ENCODE measurements around the gene TRIM46. TPM values are rescaled to one million over a fixed set of nuclear protein-coding genes. Genes with fewer than 3 reads are reported as not detected.

The TRIM46 gene
- total and polyA plus RNA-seq, 2 of the 13 experiments (the other 11 are each of a cell fraction or from before 2014, with no cell fraction given): 0.04 to 0.09 TPM

DNA sequence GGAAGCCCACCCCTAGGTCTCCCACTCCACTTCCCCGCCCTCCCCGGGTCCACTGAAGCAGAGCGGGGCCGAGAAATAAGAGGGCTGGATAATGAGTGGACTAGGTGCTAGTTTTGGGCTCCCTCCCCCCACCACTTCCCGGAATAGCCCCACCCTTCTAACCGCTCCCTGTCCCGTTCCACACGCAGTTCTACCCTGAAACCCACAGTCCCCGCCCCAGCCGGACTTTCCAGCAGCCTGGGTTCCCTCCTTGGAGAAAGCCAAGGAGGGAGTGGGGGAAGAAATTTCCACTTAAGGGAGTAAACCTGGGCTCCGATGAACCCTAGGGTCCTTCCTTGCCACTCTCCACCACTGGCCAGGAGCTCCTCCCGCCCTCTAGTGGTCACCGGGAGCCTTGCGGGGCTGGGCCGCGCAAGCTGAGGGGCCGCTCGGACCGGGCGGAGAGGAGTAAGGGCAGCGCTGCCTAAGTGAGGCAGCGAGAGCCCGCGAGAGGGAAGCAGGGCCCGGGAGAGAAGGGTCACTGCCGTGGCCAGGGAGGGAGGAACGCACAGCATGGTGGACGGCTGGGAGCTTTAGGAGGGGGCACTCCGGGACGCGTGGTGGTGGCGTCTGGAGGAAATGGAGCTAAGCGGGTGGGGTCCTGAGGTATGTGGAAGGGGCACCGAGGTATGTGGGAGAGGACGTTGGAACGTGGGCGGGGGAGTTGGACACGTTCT, 19.8 kb downstream of the TRIM46 start (continued):
- TF ChIP-seq GABPB1 (CRISPR knock-in tag; IDR thresholded peaks at IDR 0.05): peak; percentile 58; the same call in 1 of the 2 replicates
- TF ChIP-seq THAP11 (CRISPR knock-in tag; IDR thresholded peaks at IDR 0.05): peak; percentile 63
- TF ChIP-seq NFATC3 (CRISPR knock-in tag; IDR thresholded peaks at IDR 0.05): no peak
- TF ChIP-seq ZNF616 (CRISPR knock-in tag; IDR thresholded peaks at IDR 0.05; ENCODE audit: low read depth): no peak
- 0 out of 2 replicates have a peak, but pooled peaks have one; percentile 59 for TF ChIP-seq MTF2 (CRISPR knock-in tag; IDR thresholded peaks at IDR 0.05; ENCODE audit: borderline replicate concordance)
- TF ChIP-seq TP53 (CRISPR knock-in tag; conservative IDR thresholded peaks at IDR 0.05): no peak
- TF ChIP-seq CENPX (CRISPR knock-in tag; IDR thresholded peaks at IDR 0.05): no peak
- 0 out of 2 replicates have a peak, but pooled peaks have one; percentile 13 for TF ChIP-seq GFI1 (CRISPR knock-in tag; IDR thresholded peaks at IDR 0.05; ENCODE audit: borderline replicate concordance)
- TF ChIP-seq ISX (CRISPR knock-in tag; conservative IDR thresholded peaks at IDR 0.05): no peak
- TF ChIP-seq, protein P1, sequence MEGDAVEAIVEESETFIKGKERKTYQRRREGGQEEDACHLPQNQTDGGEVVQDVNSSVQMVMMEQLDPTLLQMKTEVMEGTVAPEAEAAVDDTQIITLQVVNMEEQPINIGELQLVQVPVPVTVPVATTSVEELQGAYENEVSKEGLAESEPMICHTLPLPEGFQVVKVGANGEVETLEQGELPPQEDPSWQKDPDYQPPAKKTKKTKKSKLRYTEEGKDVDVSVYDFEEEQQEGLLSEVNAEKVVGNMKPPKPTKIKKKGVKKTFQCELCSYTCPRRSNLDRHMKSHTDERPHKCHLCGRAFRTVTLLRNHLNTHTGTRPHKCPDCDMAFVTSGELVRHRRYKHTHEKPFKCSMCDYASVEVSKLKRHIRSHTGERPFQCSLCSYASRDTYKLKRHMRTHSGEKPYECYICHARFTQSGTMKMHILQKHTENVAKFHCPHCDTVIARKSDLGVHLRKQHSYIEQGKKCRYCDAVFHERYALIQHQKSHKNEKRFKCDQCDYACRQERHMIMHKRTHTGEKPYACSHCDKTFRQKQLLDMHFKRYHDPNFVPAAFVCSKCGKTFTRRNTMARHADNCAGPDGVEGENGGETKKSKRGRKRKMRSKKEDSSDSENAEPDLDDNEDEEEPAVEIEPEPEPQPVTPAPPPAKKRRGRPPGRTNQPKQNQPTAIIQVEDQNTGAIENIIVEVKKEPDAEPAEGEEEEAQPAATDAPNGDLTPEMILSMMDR (CRISPR knock-in tag; IDR thresholded peaks at IDR 0.05): peak; percentile 96
- TF ChIP-seq, protein P2, sequence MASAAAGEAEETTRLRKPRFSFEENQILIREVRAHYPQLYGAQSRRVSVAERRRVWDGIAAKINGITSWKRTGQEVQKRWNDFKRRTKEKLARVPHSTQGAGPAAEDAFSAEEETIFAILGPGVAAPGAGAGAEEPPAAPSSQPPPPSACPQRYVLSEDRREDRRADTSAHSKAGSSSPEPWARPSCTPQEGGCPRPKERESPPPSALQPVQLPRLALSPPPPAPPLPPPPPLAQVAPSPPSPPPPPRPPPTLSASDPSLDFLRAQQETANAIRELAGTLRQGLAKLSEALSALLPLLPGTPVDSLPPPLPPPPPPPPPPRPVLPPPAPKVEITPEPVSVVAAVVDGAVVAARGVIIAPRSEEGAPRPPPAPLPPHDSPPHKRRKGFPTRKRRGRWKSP (CRISPR knock-in tag; IDR thresholded peaks at IDR 0.05): peak; percentile 94
- no peak for TF ChIP-seq FOSL1 (CRISPR knock-in tag; IDR thresholded peaks at IDR 0.05; ENCODE audit: borderline replicate concordance)
- 0 out of 2 replicates have a peak, but pooled peaks have one; percentile 25 for TF ChIP-seq ZNF501 (CRISPR knock-in tag; IDR thresholded peaks at IDR 0.05)
- TF ChIP-seq, protein P3, sequence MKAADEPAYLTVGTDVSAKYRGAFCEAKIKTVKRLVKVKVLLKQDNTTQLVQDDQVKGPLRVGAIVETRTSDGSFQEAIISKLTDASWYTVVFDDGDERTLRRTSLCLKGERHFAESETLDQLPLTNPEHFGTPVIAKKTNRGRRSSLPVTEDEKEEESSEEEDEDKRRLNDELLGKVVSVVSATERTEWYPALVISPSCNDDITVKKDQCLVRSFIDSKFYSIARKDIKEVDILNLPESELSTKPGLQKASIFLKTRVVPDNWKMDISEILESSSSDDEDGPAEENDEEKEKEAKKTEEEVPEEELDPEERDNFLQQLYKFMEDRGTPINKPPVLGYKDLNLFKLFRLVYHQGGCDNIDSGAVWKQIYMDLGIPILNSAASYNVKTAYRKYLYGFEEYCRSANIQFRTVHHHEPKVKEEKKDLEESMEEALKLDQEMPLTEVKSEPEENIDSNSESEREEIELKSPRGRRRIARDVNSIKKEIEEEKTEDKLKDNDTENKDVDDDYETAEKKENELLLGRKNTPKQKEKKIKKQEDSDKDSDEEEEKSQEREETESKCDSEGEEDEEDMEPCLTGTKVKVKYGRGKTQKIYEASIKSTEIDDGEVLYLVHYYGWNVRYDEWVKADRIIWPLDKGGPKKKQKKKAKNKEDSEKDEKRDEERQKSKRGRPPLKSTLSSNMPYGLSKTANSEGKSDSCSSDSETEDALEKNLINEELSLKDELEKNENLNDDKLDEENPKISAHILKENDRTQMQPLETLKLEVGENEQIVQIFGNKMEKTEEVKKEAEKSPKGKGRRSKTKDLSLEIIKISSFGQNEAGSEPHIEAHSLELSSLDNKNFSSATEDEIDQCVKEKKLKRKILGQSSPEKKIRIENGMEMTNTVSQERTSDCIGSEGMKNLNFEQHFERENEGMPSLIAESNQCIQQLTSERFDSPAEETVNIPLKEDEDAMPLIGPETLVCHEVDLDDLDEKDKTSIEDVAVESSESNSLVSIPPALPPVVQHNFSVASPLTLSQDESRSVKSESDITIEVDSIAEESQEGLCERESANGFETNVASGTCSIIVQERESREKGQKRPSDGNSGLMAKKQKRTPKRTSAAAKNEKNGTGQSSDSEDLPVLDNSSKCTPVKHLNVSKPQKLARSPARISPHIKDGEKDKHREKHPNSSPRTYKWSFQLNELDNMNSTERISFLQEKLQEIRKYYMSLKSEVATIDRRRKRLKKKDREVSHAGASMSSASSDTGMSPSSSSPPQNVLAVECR (CRISPR knock-in tag; IDR thresholded peaks at IDR 0.05; ENCODE audit: borderline replicate concordance): peak; percentile 17; the same call in 1 of the 2 replicates
- TF ChIP-seq HIVEP1 (CRISPR knock-in tag; IDR thresholded peaks at IDR 0.05): 0 out of 2 replicates have a peak, but pooled peaks have one; percentile 29
- TF ChIP-seq, protein P4, sequence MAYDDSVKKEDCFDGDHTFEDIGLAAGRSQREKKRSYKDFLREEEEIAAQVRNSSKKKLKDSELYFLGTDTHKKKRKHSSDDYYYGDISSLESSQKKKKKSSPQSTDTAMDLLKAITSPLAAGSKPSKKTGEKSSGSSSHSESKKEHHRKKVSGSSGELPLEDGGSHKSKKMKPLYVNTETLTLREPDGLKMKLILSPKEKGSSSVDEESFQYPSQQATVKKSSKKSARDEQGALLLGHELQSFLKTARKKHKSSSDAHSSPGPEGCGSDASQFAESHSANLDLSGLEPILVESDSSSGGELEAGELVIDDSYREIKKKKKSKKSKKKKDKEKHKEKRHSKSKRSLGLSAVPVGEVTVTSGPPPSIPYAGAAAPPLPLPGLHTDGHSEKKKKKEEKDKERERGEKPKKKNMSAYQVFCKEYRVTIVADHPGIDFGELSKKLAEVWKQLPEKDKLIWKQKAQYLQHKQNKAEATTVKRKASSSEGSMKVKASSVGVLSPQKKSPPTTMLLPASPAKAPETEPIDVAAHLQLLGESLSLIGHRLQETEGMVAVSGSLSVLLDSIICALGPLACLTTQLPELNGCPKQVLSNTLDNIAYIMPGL (CRISPR knock-in tag; IDR thresholded peaks at IDR 0.05; ENCODE audit: borderline replicate concordance in 1 of 2, low read depth in 1 of 2): peak; percentile 86 to 88
